ENCODE data around the gene MRPL50.

The MRPL50 gene

GRCh38 chr9:101366038-101366756 lies 32.2 kb downstream of the MRPL50 start:
- Histone ChIP-seq H3K18ac (ENCODE audit: low read length) (no peak overlapping the region), H2AK5ac (ENCODE audit: low read depth, low read length) (no peak overlapping the region), H2BK12ac (ENCODE audit: low read length) (no peak overlapping the region), H3K9me3 (replicated peaks in 1 of 2; ENCODE audit: control insufficient read depth in 2 of 2, insufficient read depth in 1 of 2, low read depth in 1 of 2, low read length in 2 of 2) (no peaks in the 10 kb centered on the region), H3K4me1 (ENCODE audit: control insufficient read depth in 2 of 2, insufficient read depth in 1 of 2, low read depth in 1 of 2, low read length in 2 of 2) (peaks cover 0 to 3% of the 10 kb centered on the region in 2 donors), H3K4me3 (ENCODE audit: low read length in 2 of 2) (no peak overlapping the region), H3K79me1 (ENCODE audit: low read depth, low read length) (no peaks in the 10 kb centered on the region), H3K27ac (replicated peaks; ENCODE audit: low read length) (no peak overlapping the region), H3K27me3 (ENCODE audit: control insufficient read depth in 3 of 3, insufficient read depth in 3 of 3, low read depth in 1 of 3, low read length in 3 of 3) (no peaks in the 10 kb centered on the region), H3K14ac (ENCODE audit: low read length) (no peak overlapping the region), H4K91ac (ENCODE audit: low read depth, low read length, poor library complexity) (no peak overlapping the region), H4K8ac (ENCODE audit: low read depth, low read length) (no peak overlapping the region), H3K23ac (ENCODE audit: low read depth, low read length, poor library complexity) (no peak overlapping the region), H2AFZ (ENCODE audit: low read length) (no peak overlapping the region), H3K4me2 (ENCODE audit: insufficient read depth, low read length, poor library complexity, severe bottlenecking) (no peak overlapping the region), H3K4ac (ENCODE audit: low read length) (no peak overlapping the region), H2BK120ac (ENCODE audit: low read depth, low read length) (no peak overlapping the region), H2BK15ac (ENCODE audit: low read length) (no peak overlapping the region), H2BK5ac (ENCODE audit: low read length) (no peak overlapping the region), H3K9ac (ENCODE audit: low read depth, low read length, poor library complexity) (no peak overlapping the region), H3K36me3 (replicated peaks in 1 of 2; ENCODE audit: control insufficient read depth in 2 of 2, insufficient read depth in 2 of 2, low read length in 2 of 2) (no peaks in the 10 kb centered on the region)
- DNase-seq (ENCODE audit: low spot score) = no peak
- no CpG with 5 or more reads among the region's 5 CpGs for WGBS, 2 donors (ENCODE audit: extremely low coverage in 2 of 2, insufficient read length in 2 of 2, insufficient replicate concordance in 1 of 2)

- no peak overlapping the region for H2AFZ ChIP-seq (ENCODE audit: low read length)
- H3K27me3 ChIP-seq (ENCODE audit: control insufficient read depth in 3 of 3, insufficient read depth in 3 of 3, low read depth in 1 of 3, low read length in 3 of 3) = no peaks in the 10 kb centered on the region
- H2AK5ac ChIP-seq (ENCODE audit: low read depth, low read length) = no peak overlapping the region
- no peak overlapping the region for H2BK120ac ChIP-seq (ENCODE audit: low read depth, low read length)
- H4K91ac ChIP-seq (ENCODE audit: low read depth, low read length, poor library complexity) = no peak overlapping the region
- no peak overlapping the region for H3K4me3 ChIP-seq (ENCODE audit: low read length in 2 of 2)
- no peak overlapping the region for H3K4ac ChIP-seq (ENCODE audit: low read length)
- H2BK15ac ChIP-seq (ENCODE audit: low read length) = no peak overlapping the region
- no peak overlapping the region for H3K9ac ChIP-seq (ENCODE audit: low read depth, low read length, poor library complexity)
- H4K8ac ChIP-seq (ENCODE audit: low read depth, low read length) = no peak overlapping the region
- no peak overlapping the region for H3K27ac ChIP-seq (replicated peaks; ENCODE audit: low read length)
- no peak overlapping the region for H2BK5ac ChIP-seq (ENCODE audit: low read length)
- no peak overlapping the region for H3K4me2 ChIP-seq (ENCODE audit: insufficient read depth, low read length, poor library complexity, severe bottlenecking)
- no peaks in the 10 kb centered on the region for H3K79me1 ChIP-seq (ENCODE audit: low read depth, low read length)
- H3K4me1 ChIP-seq (ENCODE audit: control insufficient read depth in 2 of 2, insufficient read depth in 1 of 2, low read depth in 1 of 2, low read length in 2 of 2) = peaks cover 0 to 3% of the 10 kb centered on the region in 2 donors
- H3K14ac ChIP-seq (ENCODE audit: low read length) = no peak overlapping the region
- no peak overlapping the region for H2BK12ac ChIP-seq (ENCODE audit: low read length)
- H3K36me3 ChIP-seq (replicated peaks in 1 of 2; ENCODE audit: control insufficient read depth in 2 of 2, insufficient read depth in 2 of 2, low read length in 2 of 2) = no peaks in the 10 kb centered on the region
- no peak overlapping the region for H3K23ac ChIP-seq (ENCODE audit: low read depth, low read length, poor library complexity)
- no peak overlapping the region for H3K18ac ChIP-seq (ENCODE audit: low read length)
- no peaks in the 10 kb centered on the region for H3K9me3 ChIP-seq (replicated peaks in 1 of 2; ENCODE audit: control insufficient read depth in 2 of 2, insufficient read depth in 1 of 2, low read depth in 1 of 2, low read length in 2 of 2)
- DNase-seq (ENCODE audit: low spot score) = no peak
Observed at GRCh38 chr9:101365181-101365580, 33.2 kb downstream of the MRPL50 start.

GRCh38 chr9:101362450-101362849 lies 36.0 kb downstream of the MRPL50 start:
- WGBS, 2 donors (ENCODE audit: extremely low coverage in 2 of 2, insufficient read length in 2 of 2, insufficient replicate concordance in 1 of 2) = no CpG with 5 or more reads among the region's 5 CpGs

GRCh38 chr9:101360647-101361046 lies 37.8 kb downstream of the MRPL50 start:
- Histone ChIP-seq H3K9ac (ENCODE audit: low read depth, low read length, poor library complexity) (no peak overlapping the region), H4K8ac (ENCODE audit: low read depth, low read length) (no peak overlapping the region), H3K79me1 (ENCODE audit: low read depth, low read length) (no peaks in the 10 kb centered on the region), H2BK15ac (ENCODE audit: low read length) (no peak overlapping the region), H2BK12ac (ENCODE audit: low read length) (no peak overlapping the region), H3K9me3 (replicated peaks in 1 of 2; ENCODE audit: control insufficient read depth in 2 of 2, insufficient read depth in 1 of 2, low read depth in 1 of 2, low read length in 2 of 2) (no peaks in the 10 kb centered on the region), H3K18ac (ENCODE audit: low read length) (no peak overlapping the region), H3K4me2 (ENCODE audit: insufficient read depth, low read length, poor library complexity, severe bottlenecking) (no peak overlapping the region), H3K4me3 (ENCODE audit: low read length in 2 of 2) (no peak overlapping the region), H3K23ac (ENCODE audit: low read depth, low read length, poor library complexity) (no peak overlapping the region), H2BK5ac (ENCODE audit: low read length) (no peak overlapping the region), H2AFZ (ENCODE audit: low read length) (no peak overlapping the region), H2BK120ac (ENCODE audit: low read depth, low read length) (no peak overlapping the region), H3K4me1 (ENCODE audit: control insufficient read depth in 2 of 2, insufficient read depth in 1 of 2, low read depth in 1 of 2, low read length in 2 of 2) (no peaks in the 10 kb centered on the region), H3K14ac (ENCODE audit: low read length) (no peak overlapping the region), H3K4ac (ENCODE audit: low read length) (no peak overlapping the region), H3K27me3 (ENCODE audit: control insufficient read depth in 3 of 3, insufficient read depth in 3 of 3, low read depth in 1 of 3, low read length in 3 of 3) (no peaks in the 10 kb centered on the region), H2AK5ac (ENCODE audit: low read depth, low read length) (no peak overlapping the region), H3K27ac (replicated peaks; ENCODE audit: low read length) (no peak overlapping the region), H4K91ac (ENCODE audit: low read depth, low read length, poor library complexity) (no peak overlapping the region), H3K36me3 (replicated peaks in 1 of 2; ENCODE audit: control insufficient read depth in 2 of 2, insufficient read depth in 2 of 2, low read length in 2 of 2) (no peaks in the 10 kb centered on the region)
- no peak for DNase-seq (ENCODE audit: low spot score)

More at GRCh38 chr9:101362450-101362849, 36.0 kb downstream of the MRPL50 start:
- H3K79me1 ChIP-seq (ENCODE audit: low read depth, low read length) = no peaks in the 10 kb centered on the region
- H3K4ac ChIP-seq (ENCODE audit: low read length) = no peak overlapping the region
- no peak for DNase-seq (ENCODE audit: low spot score)
- H3K9ac ChIP-seq (ENCODE audit: low read depth, low read length, poor library complexity) = no peak overlapping the region
- H2BK12ac ChIP-seq (ENCODE audit: low read length) = no peak overlapping the region
- H3K14ac ChIP-seq (ENCODE audit: low read length) = no peak overlapping the region
- H2BK5ac ChIP-seq (ENCODE audit: low read length) = no peak overlapping the region
- H2BK120ac ChIP-seq (ENCODE audit: low read depth, low read length) = no peak overlapping the region
- H4K91ac ChIP-seq (ENCODE audit: low read depth, low read length, poor library complexity) = no peak overlapping the region
- H2BK15ac ChIP-seq (ENCODE audit: low read length) = no peak overlapping the region
- no peak overlapping the region for H3K27ac ChIP-seq (replicated peaks; ENCODE audit: low read length)
- no peak overlapping the region for H2AFZ ChIP-seq (ENCODE audit: low read length)
- no peak overlapping the region for H3K4me2 ChIP-seq (ENCODE audit: insufficient read depth, low read length, poor library complexity, severe bottlenecking)
- H3K36me3 ChIP-seq (replicated peaks in 1 of 2; ENCODE audit: control insufficient read depth in 2 of 2, insufficient read depth in 2 of 2, low read length in 2 of 2) = no peaks in the 10 kb centered on the region
- no peaks in the 10 kb centered on the region for H3K4me1 ChIP-seq (ENCODE audit: control insufficient read depth in 2 of 2, insufficient read depth in 1 of 2, low read depth in 1 of 2, low read length in 2 of 2)
- no peak overlapping the region for H3K18ac ChIP-seq (ENCODE audit: low read length)
- no peak overlapping the region for H4K8ac ChIP-seq (ENCODE audit: low read depth, low read length)
- H3K4me3 ChIP-seq (ENCODE audit: low read length in 2 of 2) = no peak overlapping the region
- H3K23ac ChIP-seq (ENCODE audit: low read depth, low read length, poor library complexity) = no peak overlapping the region
- no peak overlapping the region for H2AK5ac ChIP-seq (ENCODE audit: low read depth, low read length)
- no peaks in the 10 kb centered on the region for H3K9me3 ChIP-seq (replicated peaks in 1 of 2; ENCODE audit: control insufficient read depth in 2 of 2, insufficient read depth in 1 of 2, low read depth in 1 of 2, low read length in 2 of 2)
- no peaks in the 10 kb centered on the region for H3K27me3 ChIP-seq (ENCODE audit: control insufficient read depth in 3 of 3, insufficient read depth in 3 of 3, low read depth in 1 of 3, low read length in 3 of 3)

Measured in neuronal stem cell (in vitro differentiated cells).